Medulla oblongata (tissue), 1 donor: Measurements from ENCODE around the gene CSNK1G2.

Source experiments
- DNase-seq: peaks from one replicate; pipeline ENCODE4 v3.0.0-alpha.2; 2015; ENCODE audit errors: extremely low spot score

The CSNK1G2 gene

DNA sequence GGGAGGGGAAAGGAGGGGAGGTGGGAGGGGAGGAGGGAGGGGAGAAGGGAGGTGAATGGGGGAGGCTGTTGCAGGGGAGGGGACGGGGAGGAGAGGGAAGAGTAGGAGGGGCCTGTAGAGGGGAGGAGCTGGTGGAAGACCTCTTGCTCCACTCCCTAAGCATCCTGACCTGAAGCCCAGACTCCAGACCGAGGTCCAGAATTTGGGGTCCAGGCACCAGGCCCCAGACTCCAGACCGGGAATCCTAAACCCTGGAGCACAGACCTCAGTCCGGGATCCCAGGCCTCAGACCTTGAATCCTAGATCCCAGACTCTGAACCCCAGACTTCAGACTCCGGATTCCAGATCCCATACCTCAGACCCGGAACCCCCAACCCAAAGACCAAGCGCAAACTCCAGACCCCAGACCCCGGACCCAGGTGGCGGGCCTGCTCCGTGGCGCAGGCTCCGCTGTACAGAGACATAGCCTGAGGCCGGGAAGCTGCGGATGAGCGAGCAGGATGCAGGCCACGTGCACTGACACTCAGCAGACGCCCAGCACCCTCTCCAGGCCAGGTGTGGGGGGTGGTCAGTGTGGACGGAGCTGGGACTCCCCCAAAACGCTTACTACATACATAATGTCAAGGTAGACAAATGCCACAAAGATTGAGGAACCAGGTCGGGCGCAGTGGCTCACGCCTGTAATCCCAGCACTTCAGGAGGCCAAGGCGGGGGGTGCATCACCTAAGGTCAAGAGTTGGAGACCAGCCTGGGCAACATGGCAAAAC lies 75.3 kb downstream of the CSNK1G2 start:
- peak; percentile 81 for DNase-seq

GRCh38 chr19:2018752-2019151 lies 77.8 kb downstream of the CSNK1G2 start:
- no peak for DNase-seq

- DNase-seq = no peak
Observed at GRCh38 chr19:2021453-2022140, 80.6 kb downstream of the CSNK1G2 start.

- DNase-seq = no peak
Observed at GRCh38 chr19:2022289-2022688, 81.3 kb downstream of the CSNK1G2 start.

GRCh38 chr19:2026770-2027169 lies 85.8 kb downstream of the CSNK1G2 start:
- DNase-seq = no peak

- no peak for DNase-seq
Observed at GRCh38 chr19:2027361-2027760, 86.4 kb downstream of the CSNK1G2 start.
